DOHH2 (cell line): Measurements from ENCODE around the gene IQCF2.

ENCODE experiments used
- CTCF ChIP-seq: fragments of 200-600 bp; sonication (generic); IDR thresholded peaks from one replicate; pipeline ENCODE4 v1.5.1; 2014; ENCODE audit warnings: antibody characterized with exemption, mild to moderate bottlenecking, low read depth, low read length; ENCODE audit not compliant: poor library complexity, severe bottlenecking
- EZH2phosphoT487 ChIP-seq: fragments of 200-600 bp; sonication (generic); IDR thresholded peaks from 2 replicates; pipeline ENCODE4 v1.6.1; 2017; ENCODE audit warnings: borderline replicate concordance, mild to moderate bottlenecking, antibody characterized with exemption, low read length, moderate library complexity, mixed read lengths

GRCh38 chr3:51816723-51817122 lies 44.7 kb upstream of the IQCF2 start:
- TF ChIP-seq CTCF, result no peak
- TF ChIP-seq EZH2phosphoT487, result no peak
